Lung microvascular endothelial cell (primary cell): ENCODE data around the gene LOXL4. TPM values are rescaled to one million over a fixed set of nuclear protein-coding genes. Genes with fewer than 3 reads are reported as not detected.

Source experiments
- DNase-seq, 2 donors: peaks; one replicate each; pipeline versions ENCODE4 v3.0.0 to v3.0.0-alpha.2; 2010; ENCODE audit warnings: low read depth in 2 of 2
- total RNA-seq: library from RNA; depleted of rRNA; stranded (reverse); fragments of >200 nt; gene quantifications from 2 replicates; pipeline ENCODE4 v1.2.1, GENCODE V29; 2014

LOXL4 gene
- total RNA-seq = under 0.01 and 0.87 TPM in 2 replicates

DNA sequence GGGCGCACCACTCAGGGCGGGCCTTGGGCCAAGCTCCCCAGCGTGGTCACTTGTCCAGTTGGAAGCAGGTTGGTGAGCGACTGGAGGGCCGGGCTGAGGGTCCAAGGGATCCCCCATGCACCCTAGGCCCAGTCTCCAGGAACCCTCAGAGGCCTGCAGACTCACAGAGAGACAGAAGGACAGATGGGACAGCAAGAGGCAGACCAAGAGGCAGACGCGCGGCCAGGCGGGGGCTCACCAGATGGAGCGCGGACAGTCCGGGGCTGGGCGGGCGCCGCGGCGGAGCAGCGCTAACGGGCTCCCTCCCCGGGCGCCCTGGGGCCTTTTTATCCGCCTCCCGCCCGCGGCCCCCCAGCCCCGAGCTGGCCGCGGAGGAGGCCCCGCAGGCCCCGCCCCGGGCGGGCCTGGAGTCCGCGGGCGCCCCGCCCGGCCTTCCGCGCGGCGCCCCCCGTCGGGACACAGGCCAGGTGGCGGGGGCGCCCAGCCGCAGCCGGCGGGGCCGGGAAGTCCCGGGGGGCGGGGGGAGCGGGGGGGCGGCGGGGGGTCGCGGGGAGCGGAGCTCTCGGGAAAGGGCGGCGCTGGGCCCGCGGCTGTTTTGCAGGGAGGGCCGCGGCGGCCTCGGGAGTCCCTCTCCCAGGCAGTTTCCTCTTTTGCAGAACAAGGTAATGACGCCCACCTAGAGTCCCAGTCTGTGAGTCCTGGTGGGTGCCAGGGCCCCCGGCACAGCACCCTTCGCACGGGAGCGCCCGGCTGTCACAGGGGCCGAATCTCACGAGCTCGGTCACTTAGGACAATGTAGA is at the start of gene LOXL4:
Gene LOXL4 (minus strand): TSS at position 301 of the 800 bp plus-strand sequence. CDS start 5,175 bp downstream, outside the sequence.
- peak in 1 of 2 donors; percentile 23 for DNase-seq

GRCh38 chr10:98316661-98317060 is 48.7 kb upstream of the LOXL4 start:
- peak; percentile 74 to 79 for DNase-seq

DNA sequence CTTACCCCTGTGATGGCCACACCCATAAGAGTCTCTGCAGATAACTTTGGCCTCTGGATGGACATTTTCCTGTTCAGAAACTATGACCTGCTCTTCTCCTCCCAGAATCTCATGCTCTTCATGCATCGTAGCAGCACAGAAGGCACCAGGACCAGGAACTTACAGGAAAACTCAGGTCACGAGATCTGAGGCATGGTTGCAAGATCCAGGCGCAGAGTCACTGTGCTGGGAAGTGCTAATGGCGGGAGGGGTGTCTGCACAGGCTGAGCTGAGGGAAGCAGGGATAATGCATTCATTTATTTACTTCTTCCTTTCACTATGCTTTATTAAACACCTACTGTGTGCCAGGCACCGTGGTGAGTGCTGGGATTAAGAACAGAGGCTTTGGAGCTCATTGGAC is 48.2 kb upstream of the LOXL4 start:
- peak in 1 of 2 donors; percentile 24 for DNase-seq

- no peak for DNase-seq
Measured at GRCh38 chr10:98314532-98315284, 46.7 kb upstream of the LOXL4 start.

- DNase-seq = no peak
Measured at GRCh38 chr10:98313598-98313997, 45.6 kb upstream of the LOXL4 start.

GRCh38 chr10:98312822-98313221 is 44.8 kb upstream of the LOXL4 start:
- DNase-seq = no peak

- no peak for DNase-seq
Measured at GRCh38 chr10:98312349-98312748, 44.4 kb upstream of the LOXL4 start.

DNA sequence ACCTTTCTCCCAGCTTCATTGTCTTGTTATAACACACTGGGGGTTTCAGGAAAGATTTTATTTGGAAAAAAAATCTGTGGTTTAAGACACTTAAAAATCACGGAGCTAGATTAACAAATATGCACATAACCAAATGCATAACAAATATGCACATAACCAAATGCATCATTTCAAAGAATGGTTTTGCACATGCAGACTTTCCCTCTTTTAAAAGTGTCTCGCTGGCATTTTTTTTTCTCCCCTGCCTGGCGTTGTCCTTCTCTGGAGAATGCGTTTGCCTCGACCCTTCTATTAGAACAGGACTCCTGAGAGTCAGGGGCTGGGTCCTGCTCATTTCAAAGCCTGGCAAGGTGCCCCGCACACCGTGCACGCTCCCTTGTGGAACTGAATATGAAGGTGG is 42.7 kb upstream of the LOXL4 start:
- no peak for DNase-seq

- peak; percentile 76 to 79 for DNase-seq
Measured at GRCh38 chr10:98309366-98310355, 41.7 kb upstream of the LOXL4 start.

DNA sequence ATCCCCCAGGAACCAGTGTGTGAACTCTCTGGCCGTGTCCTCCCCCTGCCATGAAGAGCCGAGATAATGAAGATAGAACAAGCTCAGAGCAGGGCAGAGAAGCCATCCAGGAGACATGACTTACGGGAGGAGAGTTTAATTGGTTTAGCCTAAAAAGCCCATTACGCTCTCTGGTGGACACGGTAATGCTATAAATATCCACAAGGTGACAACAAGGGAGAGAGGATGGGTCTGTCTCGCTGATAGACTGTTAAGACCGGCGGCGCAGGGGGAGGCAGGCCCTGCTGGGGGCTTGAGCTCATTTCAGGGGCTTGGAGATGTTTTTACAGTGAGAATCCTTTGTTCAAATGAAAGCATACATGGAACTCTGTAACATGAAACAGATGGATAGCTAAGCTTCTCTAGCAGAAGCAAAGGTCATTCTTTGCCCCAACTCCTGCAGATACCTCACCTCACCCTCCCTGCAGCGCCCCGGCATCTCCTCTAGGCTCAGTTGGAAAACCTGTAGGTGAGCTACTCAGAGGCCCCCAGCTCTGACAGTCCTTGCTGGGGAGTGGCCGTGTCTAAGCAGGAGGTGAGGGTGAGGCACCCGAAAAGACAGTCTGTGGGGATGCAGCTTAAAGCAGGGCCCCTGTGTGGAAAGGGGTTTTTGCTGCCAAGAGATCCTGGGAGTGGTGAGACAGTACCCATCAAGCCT is 40.8 kb upstream of the LOXL4 start:
- no peak for DNase-seq

GRCh38 chr10:98307916-98308541 is 40.0 kb upstream of the LOXL4 start:
- DNase-seq = no peak

- no peak for DNase-seq
Measured at GRCh38 chr10:98306501-98306900, 38.5 kb upstream of the LOXL4 start.

GRCh38 chr10:98303569-98303968 is 35.6 kb upstream of the LOXL4 start:
- no peak for DNase-seq

GRCh38 chr10:98302741-98303365 is 34.9 kb upstream of the LOXL4 start:
- DNase-seq = peak in 1 of 2 donors; percentile 18

GRCh38 chr10:98301664-98302319 is 33.8 kb upstream of the LOXL4 start:
- DNase-seq = no peak

DNA sequence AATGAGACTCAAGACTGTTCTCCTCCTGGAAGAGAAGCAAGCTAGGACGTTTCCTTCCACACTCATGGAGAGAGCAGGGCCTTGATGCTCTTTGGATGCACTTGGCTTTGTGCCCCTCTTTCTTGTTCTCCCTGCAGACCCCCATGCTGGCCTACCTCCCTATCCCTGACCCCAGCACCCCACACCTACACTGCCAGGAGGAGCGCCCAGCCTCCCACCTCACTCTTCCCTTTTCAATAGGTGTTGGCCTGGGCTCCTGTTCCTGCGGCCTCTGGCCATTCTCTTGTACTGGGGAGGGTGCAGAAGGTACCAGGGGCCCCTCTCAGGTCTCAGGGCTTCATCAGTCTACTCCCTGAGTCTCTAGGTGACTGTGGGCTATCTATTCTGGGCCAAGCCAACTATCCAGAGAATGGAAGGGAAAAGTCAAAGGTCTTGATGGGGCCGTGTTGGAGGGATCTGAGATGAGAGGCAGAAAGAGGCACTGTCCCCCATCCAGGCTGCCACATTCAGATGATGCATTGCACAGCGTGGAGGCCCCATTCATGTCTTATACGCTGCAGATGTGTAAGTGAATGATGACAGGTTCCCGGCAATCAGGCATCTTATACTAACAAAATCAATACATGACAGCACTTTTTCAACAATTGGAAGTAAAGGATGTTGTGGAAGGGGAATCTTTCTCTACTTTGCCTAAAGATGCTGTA is 32.7 kb upstream of the LOXL4 start:
- DNase-seq = no peak

DNA sequence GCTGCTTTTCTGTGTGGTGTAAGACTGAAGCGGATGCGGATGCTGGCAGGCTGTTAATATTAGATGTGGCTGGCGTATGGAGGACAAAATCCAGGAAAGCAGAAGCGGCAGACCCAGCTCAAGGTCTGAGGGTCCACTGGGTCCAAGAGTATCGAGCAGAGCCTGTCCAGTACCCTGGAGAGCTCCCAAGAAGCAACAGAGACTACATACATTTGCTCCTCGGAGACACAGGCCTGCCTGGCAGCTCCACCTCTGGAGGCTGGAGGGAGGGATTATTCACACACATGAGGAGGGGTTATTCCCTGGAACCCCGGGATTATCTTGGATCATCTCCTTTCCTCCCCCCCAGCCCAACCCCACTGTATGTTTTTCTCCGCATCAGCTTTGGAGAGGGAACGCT is 31.3 kb upstream of the LOXL4 start:
- peak in 1 of 2 donors; percentile 31 for DNase-seq

DNA sequence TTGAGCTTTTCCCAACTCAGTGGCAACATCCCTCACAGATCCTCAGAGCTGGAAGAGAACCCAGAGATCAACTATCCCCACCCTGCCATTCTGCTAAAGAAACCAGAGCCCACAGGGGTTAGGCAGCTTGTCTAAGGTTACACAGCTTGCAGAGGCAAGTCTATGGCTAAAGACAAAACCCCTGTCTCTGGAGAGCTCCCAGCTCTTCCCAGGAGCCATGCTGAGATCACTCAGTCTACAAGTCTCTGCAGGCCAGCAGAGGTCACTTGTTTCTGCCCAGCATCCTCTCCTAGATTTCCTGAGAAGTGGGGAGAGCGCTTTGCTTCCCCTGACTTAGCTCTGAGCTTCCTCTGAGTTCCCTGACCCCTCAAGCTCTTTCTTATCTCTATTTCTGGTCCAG is 28.5 kb upstream of the LOXL4 start:
- DNase-seq = no peak

- no peak for DNase-seq
Measured at GRCh38 chr10:98295907-98296306, 27.9 kb upstream of the LOXL4 start.
